HG03196 (cell line): ENCODE results near the gene MYO3A.
"Not testable (repeated sequence)": the region's sequence is repeated elsewhere in the genome, so short reads cannot be mapped to it uniquely, and the experiment has no call there.

ENCODE experiments used
- ATAC-seq: cut with Tn5 transposase; IDR thresholded peaks from one replicate; pipeline ENCODE4 v1.9.1; 2021; ENCODE audit not compliant: unreplicated experiment

Gene MYO3A

GRCh38 chr10:26085549-26085948, 151.5 kb downstream of the MYO3A start:
- no peak for ATAC-seq

- ATAC-seq: no peak
Observed at GRCh38 chr10:26087666-26088065, 153.6 kb downstream of the MYO3A start.

DNA sequence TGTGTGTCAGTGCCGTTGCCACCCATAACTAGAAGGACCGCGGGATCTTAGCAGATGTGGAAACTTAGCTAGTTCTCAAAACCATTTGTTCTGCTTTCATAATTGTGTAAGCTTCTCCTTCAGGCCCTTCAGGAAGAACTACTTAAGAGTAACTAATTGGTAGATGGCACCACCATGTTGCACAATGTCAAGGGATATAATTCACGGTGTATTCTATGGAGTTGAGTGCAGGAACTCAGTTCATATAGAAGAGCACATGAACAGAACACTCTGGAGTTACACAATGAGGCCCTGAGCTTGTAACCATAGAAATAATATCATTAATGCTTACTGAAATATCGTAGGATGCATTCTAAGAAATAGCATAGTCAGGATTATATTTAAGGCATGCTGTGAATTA, 156.0 kb downstream of the MYO3A start:
- ATAC-seq: no peak

DNA sequence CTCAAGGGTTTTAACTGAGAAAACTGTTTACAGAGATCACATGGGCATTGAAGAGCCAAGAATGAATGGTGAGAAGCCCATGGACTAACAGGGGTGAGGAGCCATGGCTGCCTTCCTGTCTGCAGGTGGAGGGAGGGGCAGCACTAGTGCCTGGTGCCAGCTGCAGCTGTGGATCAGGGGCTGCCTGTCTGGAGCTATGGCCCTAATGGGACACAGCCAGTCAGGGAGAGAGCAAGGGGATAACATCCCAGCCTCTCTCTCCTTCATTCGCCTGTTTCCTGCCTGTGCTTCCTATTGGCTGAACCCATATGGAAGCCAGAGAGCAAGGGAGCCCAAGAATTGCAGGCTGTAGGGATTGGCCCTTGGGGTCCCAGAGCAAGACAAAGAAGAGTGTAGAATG, 156.7 kb downstream of the MYO3A start:
- no peak for ATAC-seq

DNA sequence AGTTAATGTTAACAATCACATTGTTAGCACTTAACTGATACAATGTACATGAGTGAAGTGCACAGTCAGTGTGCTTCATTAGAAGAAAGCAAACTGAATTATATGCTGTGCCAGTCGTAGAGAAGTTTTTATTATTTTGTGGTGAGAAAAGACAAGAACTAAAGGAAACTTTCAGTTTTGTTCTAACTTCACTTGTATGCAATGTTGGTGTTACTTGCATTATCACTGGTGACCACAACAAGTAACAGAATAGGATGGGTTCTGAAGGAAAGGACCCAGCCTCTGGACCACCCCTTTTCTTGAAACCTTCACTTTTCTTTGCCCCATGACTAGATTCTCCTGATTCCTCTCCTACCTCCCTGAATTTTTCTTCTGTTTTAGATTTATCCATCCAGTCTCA, 159.2 kb downstream of the MYO3A start:
- ATAC-seq: no peak

DNA sequence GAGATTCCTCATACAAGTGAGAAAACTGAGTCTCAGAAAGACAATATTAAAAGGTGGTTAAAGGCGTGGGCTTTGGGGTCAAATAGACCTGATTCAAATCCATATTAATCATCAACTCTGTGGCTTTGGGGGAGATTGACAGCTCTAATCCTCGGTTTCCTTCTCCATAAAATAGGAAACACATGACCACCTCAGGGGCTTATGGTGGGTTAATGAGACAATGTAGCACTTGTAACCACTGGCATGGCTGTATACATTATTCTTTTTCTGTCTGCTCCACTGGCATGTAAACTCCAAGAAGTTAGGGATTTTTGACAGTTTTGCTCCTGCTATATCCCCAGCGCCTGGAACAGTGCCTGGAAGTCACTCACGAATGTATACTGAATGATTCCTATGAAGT, 161.8 kb downstream of the MYO3A start:
- no peak for ATAC-seq

- ATAC-seq: not testable (repeated sequence)
Observed at GRCh38 chr10:26097549-26097948, 163.5 kb downstream of the MYO3A start.

GRCh38 chr10:26112532-26112931, 178.5 kb downstream of the MYO3A start:
- ATAC-seq: no peak

DNA sequence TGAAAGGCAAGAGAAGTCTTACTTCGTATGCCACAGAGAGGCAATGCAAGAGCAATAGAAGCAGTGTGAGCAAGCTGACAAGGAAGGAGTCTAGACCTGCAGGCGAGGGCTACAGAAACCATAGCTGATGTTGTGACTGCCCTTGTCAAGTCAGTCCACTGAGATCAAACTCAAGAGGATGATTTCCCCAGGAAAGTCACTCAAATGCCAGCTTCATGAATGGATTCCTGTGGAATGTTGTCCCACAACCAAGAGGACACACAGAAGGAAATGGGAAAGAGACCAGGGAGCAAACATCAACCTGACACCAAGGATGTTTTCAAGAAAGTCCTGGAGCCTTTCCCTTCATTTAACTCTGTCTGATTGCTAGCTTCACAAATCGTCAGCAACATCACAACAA, 204.6 kb downstream of the MYO3A start:
- no peak for ATAC-seq

DNA sequence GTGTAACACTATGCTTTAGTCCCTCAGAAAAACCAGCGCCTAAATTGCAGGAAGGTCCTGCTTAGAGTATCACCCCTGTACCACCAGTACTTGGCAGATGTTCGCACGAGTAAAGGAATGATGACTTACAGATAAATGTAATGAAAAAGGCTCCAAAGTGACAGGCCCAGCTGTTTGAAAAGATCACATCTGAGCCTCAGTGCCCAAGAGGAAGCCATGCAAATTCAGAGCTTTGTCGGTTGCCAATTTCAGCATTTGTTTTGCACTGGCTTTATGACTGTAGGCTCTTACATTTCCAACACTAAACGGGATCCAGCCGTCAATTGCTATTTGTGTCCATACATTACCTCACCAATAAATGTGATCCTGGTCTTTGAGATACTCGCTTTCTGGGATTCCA, 222.0 kb downstream of the MYO3A start:
- ATAC-seq: no peak

GRCh38 chr10:26157734-26158133, 223.7 kb downstream of the MYO3A start:
- ATAC-seq: no peak

DNA sequence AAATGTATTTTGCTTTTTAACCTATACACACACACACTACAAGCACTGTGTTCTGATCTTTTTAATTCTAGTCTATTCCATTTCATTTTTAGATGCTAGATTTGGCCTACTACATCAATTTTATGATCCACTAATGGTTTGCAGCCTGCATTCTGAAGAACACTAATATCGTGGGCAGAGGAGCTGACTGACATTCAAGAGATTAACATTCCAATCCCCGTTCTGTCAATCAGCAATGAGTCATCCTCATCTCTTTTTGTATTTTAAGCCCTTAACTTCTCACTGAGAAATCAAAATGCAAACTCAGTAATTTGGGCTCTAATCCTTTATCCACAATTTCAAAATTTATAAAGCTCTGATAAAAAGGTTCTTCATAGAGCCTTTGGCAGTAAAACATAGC, 235.4 kb downstream of the MYO3A start:
- no peak for ATAC-seq

GRCh38 chr10:26172131-26172530, 238.1 kb downstream of the MYO3A start:
- ATAC-seq: no peak

DNA sequence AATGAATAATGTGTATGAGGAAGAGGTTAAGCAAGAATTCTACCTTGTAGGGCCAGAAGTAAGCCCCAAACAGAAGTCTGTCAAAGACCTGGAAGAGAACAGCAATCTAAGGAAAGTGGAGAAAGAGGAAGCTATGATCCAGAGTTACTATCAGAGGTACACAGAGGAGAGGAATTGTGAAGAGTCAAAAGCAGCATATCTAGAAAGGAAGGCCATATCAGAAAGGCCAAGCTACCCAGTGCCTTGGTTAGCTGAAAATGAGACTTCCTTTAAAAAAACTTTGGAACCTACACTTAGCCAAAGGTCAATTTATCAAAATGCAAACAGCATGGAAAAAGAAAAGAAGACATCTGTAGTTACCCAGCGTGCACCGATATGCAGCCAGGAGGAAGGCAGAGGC, 239.8 kb downstream of the MYO3A start:
- no peak for ATAC-seq

- ATAC-seq: no peak
Observed at GRCh38 chr10:26177341-26177740, 243.3 kb downstream of the MYO3A start.

GRCh38 chr10:26194275-26194674, 260.2 kb downstream of the MYO3A start:
- ATAC-seq: no peak

DNA sequence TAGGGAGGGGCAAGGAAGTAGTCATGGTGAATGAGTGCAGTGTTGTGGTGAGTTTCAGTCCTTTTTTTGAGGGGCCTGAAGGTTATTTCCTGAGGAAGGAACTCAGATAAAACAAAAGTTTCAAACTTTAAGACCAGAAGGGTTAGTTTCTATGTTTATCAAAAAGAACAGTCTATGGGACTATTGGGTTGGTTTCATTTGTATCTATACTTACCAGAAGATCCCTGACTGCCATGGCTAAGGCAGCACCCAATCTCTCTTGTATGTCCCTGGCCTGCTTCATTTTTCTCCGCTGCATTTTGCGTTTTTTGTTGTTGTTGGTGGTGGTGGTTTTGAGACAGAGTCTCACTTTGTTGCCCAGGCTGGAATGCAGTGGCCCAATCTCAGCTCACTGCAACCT, 263.2 kb downstream of the MYO3A start:
- ATAC-seq: no peak

GRCh38 chr10:26198119-26198518, 264.1 kb downstream of the MYO3A start:
- ATAC-seq: no peak

DNA sequence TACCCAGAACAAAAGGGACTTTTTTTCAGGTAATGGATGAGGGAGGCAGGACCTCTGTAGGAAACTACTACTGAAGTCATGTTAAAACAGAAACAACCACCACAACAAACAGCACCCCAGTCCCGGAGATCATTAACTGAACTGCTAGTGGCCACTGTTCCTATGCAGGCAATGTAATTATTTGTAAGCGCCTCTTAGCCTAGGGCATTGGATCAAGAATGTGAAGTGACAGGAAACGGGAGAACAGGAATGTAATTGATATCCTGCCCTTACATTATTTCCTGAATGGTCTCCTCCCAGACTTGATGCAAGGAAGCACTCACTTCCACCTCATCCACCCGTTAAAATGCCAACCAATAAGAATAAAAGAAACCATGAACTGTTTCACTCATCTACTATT, 265.8 kb downstream of the MYO3A start:
- no peak for ATAC-seq

- no peak for ATAC-seq
Observed at GRCh38 chr10:26205223-26205622, 271.2 kb downstream of the MYO3A start.

GRCh38 chr10:26211781-26212444, 277.9 kb downstream of the MYO3A start:
- ATAC-seq: no peak

DNA sequence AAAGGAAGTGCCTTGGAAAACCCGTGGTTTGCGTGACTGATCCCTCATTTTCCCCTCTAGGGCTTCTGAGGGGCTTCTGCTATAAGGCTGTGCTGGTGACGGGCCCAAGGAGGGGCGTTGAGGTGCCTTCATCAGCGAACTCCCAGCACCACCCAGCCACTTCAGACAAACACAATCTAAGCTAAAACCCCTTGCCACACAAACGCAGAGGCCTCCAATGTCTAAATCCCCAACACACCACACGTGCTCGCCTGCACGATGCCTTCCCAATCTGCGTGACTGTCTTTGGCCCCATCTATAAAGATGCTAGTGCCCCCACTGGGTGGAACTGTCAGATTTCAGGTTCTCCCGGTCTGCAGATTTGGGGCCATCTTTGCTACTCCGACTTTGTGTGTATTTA, 278.5 kb downstream of the MYO3A start:
- ATAC-seq: no peak

- ATAC-seq: no peak
Observed at GRCh38 chr10:26213157-26213800, 279.2 kb downstream of the MYO3A start.
